Spinal cord (tissue), 10 donors: ENCODE results near the gene SPG11. TPM values are rescaled to one million over a fixed set of nuclear protein-coding genes. Genes with fewer than 3 reads are reported as not detected.
"Not testable (repeated sequence)": the region's sequence is repeated elsewhere in the genome, so short reads cannot be mapped to it uniquely, and the experiment has no call there.

Experiments used
- DNase-seq, 6 donors: peaks; one replicate each; pipeline versions ENCODE4 v3.0.0 to v3.0.0-alpha.2; 2013 to 2015; ENCODE audit warnings: low spot score in 6 of 6, low read depth in 4 of 6
- H3K27ac ChIP-seq: one replicate; pipeline ENCODE4 v1.5.1; 2013; ENCODE audit warnings: low read depth, low read length, control low read depth
- H3K27me3 ChIP-seq: one replicate; pipeline ENCODE4 v1.6.1; 2013; ENCODE audit warnings: low read length; ENCODE audit not compliant: control insufficient read depth, insufficient read depth
- H3K36me3 ChIP-seq: one replicate; pipeline ENCODE4 v1.6.1; 2013; ENCODE audit warnings: low read length; ENCODE audit not compliant: control insufficient read depth, insufficient read depth
- H3K4me1 ChIP-seq: one replicate; pipeline ENCODE4 v1.6.1; 2013; ENCODE audit warnings: low read length; ENCODE audit not compliant: control insufficient read depth, insufficient read depth
- H3K4me3 ChIP-seq: one replicate; pipeline ENCODE4 v1.5.1; 2013; ENCODE audit warnings: low read depth, low read length, control low read depth
- H3K9me3 ChIP-seq: one replicate; pipeline ENCODE4 v1.6.1; 2013; ENCODE audit warnings: low read length; ENCODE audit not compliant: control insufficient read depth, insufficient read depth
- WGBS: methylation state at CpG from one replicate; pipeline ENCODE4 v1.1.5; 2013; ENCODE audit warnings: missing lambda C conversion rate; ENCODE audit not compliant: insufficient coverage; 5-methylcytosine and 5-hydroxymethylcytosine counted together
- polyA plus RNA-seq, 2 donors: library from polyadenylated mRNA; unstranded; fragments of 120-200 nt; gene quantifications; one replicate each; pipeline ENCODE4 v1.2.1, GENCODE V29; 2013; ENCODE audit not compliant: insufficient read length in 2 of 2
- total RNA-seq, 2 donors: library from RNA; depleted of rRNA in 1 of 2; stranded (reverse); fragments of 120-200 nt in 1 of 2; fragments of >200 nt in 1 of 2; gene quantifications; one replicate each; pipeline versions ENCODE4 v1.2.3 to v1.2.4, GENCODE V29; 2013 to 2014
- donor health status: healthy.

The SPG11 gene
- total and polyA plus RNA-seq, 4 donors: 63.0 to 87.9 (median 81.2) TPM

GRCh38 chr15:44573386-44573785 is 90.1 kb downstream of the SPG11 start:
- Histone ChIP-seq H3K27ac (no peak overlapping the region), H3K9me3 (no peaks in the 10 kb centered on the region), H3K36me3 (peaks cover 26% of the 10 kb centered on the region), H3K27me3 (no peaks in the 10 kb centered on the region), H3K4me1 (no peaks in the 10 kb centered on the region), H3K4me3 (no peak overlapping the region)
- no peak for DNase-seq
- WGBS: 87% methylated on average over 6 of the region's 6 CpGs

- WGBS: 98% methylated on average over 3 of the region's 4 CpGs
- H3K36me3 ChIP-seq: peaks cover 40% of the 10 kb centered on the region
- H3K27me3 ChIP-seq: no peaks in the 10 kb centered on the region
- no peak overlapping the region for H3K27ac ChIP-seq
- no peak for DNase-seq
- H3K9me3 ChIP-seq: no peaks in the 10 kb centered on the region
- H3K4me3 ChIP-seq: no peak overlapping the region
- no peaks in the 10 kb centered on the region for H3K4me1 ChIP-seq
These were observed 93.1 kb downstream of the SPG11 start for GRCh38 chr15:44570361-44570760.

GRCh38 chr15:44569316-44569715 is 94.1 kb downstream of the SPG11 start:
- WGBS: 98% methylated on average over 4 of the region's 4 CpGs

GRCh38 chr15:44568338-44568737 is 95.1 kb downstream of the SPG11 start:
- no peaks in the 10 kb centered on the region for H3K9me3 ChIP-seq
- H3K4me1 ChIP-seq: no peaks in the 10 kb centered on the region
- no peak overlapping the region for H3K27ac ChIP-seq
- H3K27me3 ChIP-seq: no peaks in the 10 kb centered on the region
- 89% methylated on average over 3 of the region's 3 CpGs for WGBS
- DNase-seq: no peak
- no peak overlapping the region for H3K4me3 ChIP-seq
- H3K36me3 ChIP-seq: peaks cover 50% of the 10 kb centered on the region

More at GRCh38 chr15:44569316-44569715, 94.1 kb downstream of the SPG11 start:
- no peak overlapping the region for H3K27ac ChIP-seq
- H3K36me3 ChIP-seq: peaks cover 46% of the 10 kb centered on the region
- H3K27me3 ChIP-seq: no peaks in the 10 kb centered on the region
- no peaks in the 10 kb centered on the region for H3K4me1 ChIP-seq
- DNase-seq: no peak
- H3K4me3 ChIP-seq: no peak overlapping the region
- H3K9me3 ChIP-seq: no peaks in the 10 kb centered on the region

- no peaks in the 10 kb centered on the region for H3K27me3 ChIP-seq
- no peak for DNase-seq
- 94% methylated on average over 2 of the region's 4 CpGs for WGBS
- H3K9me3 ChIP-seq: no peaks in the 10 kb centered on the region
- no peak overlapping the region for H3K4me3 ChIP-seq
- no peaks in the 10 kb centered on the region for H3K4me1 ChIP-seq
- peaks cover 51% of the 10 kb centered on the region for H3K36me3 ChIP-seq
- H3K27ac ChIP-seq: no peak overlapping the region
These were observed 97.3 kb downstream of the SPG11 start for GRCh38 chr15:44566155-44566540.

GRCh38 chr15:44565387-44566154 is 97.9 kb downstream of the SPG11 start:
- no peaks in the 10 kb centered on the region for H3K9me3 ChIP-seq
- WGBS: 98% methylated on average over 7 of the region's 8 CpGs
- no peaks in the 10 kb centered on the region for H3K27me3 ChIP-seq
- no peak for DNase-seq
- peaks cover 50% of the 10 kb centered on the region for H3K36me3 ChIP-seq
- H3K4me3 ChIP-seq: no peak overlapping the region
- no peak overlapping the region for H3K27ac ChIP-seq
- no peaks in the 10 kb centered on the region for H3K4me1 ChIP-seq

- not testable (repeated sequence) for H3K9me3 ChIP-seq, H3K27me3 ChIP-seq, H3K4me3 ChIP-seq, H3K27ac ChIP-seq, H3K4me1 ChIP-seq, DNase-seq
- H3K36me3 ChIP-seq: peaks cover 52% of the 10 kb centered on the region
These were observed 102.5 kb downstream of the SPG11 start for GRCh38 chr15:44560926-44561325.

- H3K27me3 ChIP-seq: no peaks in the 10 kb centered on the region
- no peak overlapping the region for H3K4me3 ChIP-seq
- no peak for DNase-seq
- H3K36me3 ChIP-seq: peaks cover 62% of the 10 kb centered on the region
- no peak overlapping the region for H3K27ac ChIP-seq
- WGBS: no CpG with 5 or more reads among the region's 4 CpGs
- H3K9me3 ChIP-seq: no peaks in the 10 kb centered on the region
- H3K4me1 ChIP-seq: no peaks in the 10 kb centered on the region
These were observed 108.3 kb downstream of the SPG11 start for GRCh38 chr15:44554934-44555723.

GRCh38 chr15:44550734-44551133 is 112.7 kb downstream of the SPG11 start:
- H3K4me3 ChIP-seq: no peak overlapping the region
- no peaks in the 10 kb centered on the region for H3K27me3 ChIP-seq
- H3K9me3 ChIP-seq: no peaks in the 10 kb centered on the region
- no CpG with 5 or more reads among the region's 4 CpGs for WGBS
- no peaks in the 10 kb centered on the region for H3K4me1 ChIP-seq
- H3K36me3 ChIP-seq: peaks cover 35% of the 10 kb centered on the region
- no peak for DNase-seq
- no peak overlapping the region for H3K27ac ChIP-seq

- Histone ChIP-seq H3K9me3 (no peaks in the 10 kb centered on the region), H3K27me3 (no peaks in the 10 kb centered on the region), H3K4me1 (no peaks in the 10 kb centered on the region), H3K4me3 (no peak overlapping the region), H3K36me3 (peaks cover 33% of the 10 kb centered on the region), H3K27ac (no peak overlapping the region)
- peak in 1 of 6 donors; percentile 55 for DNase-seq
- no CpG with 5 or more reads among the region's 3 CpGs for WGBS
These were observed 113.2 kb downstream of the SPG11 start for GRCh38 chr15:44550256-44550655.
